T-helper 1 cell (primary cell): ENCODE results near the gene B3GALT2.

Source experiments
- DNase-seq, 5 donors: peaks; one replicate each; pipeline ENCODE4 v3.0.0-alpha.2; 2012 to 2020

The B3GALT2 gene

DNA sequence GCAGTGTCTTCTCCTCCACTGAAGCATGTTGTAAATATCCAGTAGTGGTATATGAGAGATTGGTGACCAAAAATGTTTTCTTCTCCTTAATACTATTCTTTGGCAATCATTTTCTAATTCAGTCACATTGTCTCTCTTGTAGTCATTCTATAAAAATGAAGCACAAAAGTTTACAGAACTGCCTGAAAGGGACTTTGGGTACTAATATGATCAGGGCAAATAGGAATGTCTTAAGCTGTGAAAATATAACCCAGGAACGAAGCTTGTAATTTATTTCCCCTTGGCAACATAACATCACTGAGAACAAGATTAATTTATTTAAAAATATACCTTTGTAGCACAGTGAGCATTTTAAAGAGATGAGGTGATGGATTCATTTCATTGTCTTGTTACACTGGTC lies 4.9 kb downstream of the B3GALT2 start:
- no peak for DNase-seq

DNA sequence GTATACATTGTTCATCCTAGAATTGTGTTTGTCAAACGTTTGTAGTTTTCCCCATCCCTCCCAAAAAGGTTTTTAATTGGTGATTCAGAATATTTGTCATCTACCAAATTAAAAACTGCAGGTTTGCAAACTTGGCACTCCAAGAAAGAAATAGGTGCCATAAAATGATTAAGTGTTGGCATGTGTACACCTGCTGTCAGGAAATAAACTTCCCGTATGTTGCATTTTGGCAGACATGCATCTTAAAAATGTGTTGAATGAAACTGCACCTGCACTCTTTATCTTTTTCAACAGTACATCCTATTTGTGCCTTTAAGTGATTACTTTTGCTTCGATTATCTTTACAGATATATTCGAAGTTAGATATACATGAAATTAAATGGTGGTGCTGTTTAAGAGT lies 7.3 kb downstream of the B3GALT2 start:
- DNase-seq: no peak

DNA sequence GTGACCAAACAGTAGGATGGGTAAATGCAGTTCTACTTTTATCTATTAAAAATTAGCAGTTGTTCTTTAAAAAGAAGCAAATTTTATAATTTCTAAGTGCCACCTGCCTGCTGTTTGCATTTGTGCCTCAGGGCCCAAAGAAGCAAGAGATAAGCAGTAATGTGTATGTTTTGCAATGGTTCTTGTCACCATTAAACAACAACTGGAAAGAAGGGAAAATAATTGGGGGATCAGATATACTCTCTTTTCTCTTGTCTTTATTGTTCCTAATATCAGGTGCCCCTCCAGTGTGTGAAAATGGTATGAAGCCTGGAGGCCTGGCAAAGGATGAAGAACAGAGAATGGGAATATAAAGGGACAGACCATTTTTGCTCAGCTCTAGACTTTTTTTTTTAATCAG lies 9.6 kb downstream of the B3GALT2 start:
- DNase-seq: no peak

DNA sequence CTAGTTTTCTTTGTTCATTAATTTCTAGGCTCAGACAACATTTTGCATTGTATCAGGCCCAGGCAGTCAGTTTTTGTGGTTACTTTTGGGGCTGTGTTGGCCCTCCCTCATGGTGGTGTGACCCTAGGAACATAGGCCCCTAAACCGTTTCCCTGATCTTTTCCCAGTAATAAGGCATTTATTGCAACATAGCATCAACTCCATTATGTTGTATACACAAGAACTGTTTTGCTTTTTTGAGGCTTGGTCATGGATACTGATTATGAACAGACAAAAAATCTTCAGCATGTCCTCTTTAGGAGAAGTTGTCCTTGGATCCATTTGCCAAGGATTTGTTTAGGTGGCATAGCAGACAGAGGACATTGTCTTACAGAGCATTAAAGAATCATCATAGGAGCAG lies 10.3 kb downstream of the B3GALT2 start:
- DNase-seq: no peak

DNA sequence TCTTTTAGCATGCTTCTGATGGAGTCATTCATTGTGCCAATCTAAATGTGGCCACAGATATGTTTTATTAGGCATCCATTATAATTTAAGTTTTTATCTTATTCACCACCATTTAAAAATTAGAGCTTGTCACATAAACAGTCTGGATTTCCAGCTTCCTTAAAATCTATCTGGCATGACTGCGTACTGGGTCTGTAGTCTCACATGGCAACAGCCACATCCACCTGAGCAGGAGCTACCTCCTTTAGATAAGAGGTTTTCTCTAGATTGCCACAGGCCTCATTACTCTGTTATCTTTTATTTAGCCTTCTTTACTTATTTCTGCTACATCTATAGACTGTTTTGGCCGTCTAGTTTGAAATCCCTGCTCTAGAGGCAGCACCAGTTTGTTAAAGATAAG lies 29.1 kb downstream of the B3GALT2 start:
- DNase-seq: no peak

DNA sequence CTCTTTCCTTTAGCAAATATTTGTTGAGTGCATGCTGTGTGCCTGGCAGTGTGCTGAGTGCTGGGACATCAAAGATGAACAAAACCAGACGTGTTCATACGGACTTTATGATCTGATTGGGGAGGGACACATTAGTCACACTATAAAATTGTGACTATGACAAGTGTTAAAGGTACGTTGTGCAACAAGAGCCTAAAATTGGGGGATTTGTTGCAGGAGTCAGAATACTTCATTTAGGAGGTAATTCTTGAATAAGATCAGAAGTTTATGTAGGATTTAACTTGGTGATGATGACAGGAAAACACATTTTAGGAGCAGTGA lies 29.6 kb downstream of the B3GALT2 start:
- no peak for DNase-seq

DNA sequence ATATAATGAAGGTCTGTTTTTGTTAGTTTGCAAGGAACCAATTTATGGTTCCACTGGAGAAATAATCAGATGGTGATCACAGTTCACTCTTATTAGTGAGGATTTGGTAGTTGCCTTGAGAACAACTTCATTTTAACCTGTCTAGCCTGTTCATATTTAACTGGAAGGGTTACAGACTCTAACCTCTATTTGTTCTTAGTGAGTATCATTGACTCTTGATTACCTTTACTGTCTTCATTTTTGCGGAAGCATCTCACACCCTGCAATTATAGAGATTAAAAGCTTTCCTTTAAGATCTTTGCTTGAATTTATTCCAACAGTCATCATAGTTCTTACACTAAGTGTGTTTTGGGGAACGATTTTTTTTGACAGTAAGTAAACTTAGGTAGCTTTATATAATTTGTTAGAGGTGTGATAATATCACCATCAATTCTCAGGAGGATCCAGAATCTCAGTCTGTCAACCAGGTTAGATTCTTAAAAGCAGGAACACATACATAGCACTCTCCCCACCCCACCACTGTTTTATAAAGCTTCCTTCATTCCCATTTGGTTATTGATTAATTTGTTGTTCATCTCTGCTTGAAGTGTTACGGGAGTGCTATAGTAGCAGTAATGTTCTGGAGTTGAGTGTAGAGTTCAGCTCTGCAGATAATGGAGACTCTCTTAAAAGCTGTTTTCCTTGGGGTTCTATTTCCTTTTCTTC lies 30.1 kb downstream of the B3GALT2 start:
- no peak for DNase-seq

DNA sequence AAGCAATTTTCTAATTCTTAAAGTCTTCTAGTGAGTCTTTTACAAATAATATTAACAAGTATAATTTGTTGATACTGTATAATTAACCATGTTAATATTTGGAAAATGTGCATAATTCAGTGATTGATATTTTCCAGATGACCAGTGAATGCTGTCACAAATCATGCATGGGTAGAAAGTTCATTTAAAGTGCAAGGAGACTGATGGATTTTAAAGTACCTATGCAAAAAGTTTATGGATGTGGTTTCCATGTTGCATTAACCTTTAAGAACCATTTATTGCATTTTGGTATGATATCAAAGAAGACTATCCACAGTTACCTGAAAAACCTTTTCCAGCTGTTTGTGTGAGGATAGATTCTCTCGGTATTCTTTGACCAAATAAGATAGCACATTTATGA lies 41.4 kb downstream of the B3GALT2 start:
- no peak for DNase-seq

DNA sequence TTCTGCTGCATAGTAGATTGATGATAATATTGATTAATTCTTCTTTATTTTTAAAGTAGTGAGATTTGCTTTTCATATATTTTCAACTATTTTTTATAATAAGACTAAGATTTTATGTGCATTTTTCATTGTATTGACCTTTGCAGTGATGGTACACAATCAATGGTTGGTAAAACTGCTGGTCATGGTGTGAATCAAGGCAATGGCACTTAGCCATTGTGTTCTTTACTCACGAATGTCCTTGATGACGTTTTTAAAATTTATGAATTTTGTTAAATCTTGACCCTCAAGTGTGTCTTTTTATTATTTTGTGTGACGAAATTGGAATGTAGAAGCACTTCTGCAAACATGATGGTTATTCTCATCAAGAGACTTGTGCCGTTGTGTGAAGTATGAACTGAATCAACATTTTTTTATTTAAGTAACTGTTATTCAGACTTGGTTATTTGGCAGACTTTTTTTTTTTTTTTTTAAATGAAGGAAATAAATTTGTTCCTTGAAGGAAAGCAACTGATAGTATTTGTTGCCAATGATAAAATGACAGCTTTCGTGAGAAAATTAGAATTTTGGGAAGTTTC lies 42.0 kb downstream of the B3GALT2 start:
- no peak for DNase-seq

DNA sequence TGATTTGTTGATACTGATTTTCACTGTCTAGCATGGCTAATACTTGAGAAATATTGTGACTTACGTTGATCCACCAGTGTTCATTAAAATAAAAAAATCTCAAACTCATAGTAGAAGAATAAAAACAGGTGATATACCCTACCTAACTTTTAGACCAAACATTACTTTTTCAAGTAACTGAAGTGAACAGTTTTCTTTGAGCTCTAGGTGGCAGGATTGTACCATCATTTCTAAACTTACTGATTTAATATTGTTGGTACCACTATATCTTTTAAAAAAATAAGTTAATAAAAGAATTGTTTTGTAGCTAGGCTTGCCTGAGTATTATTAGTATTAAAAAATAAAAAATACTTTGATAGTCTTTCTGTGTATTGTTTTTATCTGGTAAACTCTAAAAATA lies 43.1 kb downstream of the B3GALT2 start:
- no peak for DNase-seq

DNA sequence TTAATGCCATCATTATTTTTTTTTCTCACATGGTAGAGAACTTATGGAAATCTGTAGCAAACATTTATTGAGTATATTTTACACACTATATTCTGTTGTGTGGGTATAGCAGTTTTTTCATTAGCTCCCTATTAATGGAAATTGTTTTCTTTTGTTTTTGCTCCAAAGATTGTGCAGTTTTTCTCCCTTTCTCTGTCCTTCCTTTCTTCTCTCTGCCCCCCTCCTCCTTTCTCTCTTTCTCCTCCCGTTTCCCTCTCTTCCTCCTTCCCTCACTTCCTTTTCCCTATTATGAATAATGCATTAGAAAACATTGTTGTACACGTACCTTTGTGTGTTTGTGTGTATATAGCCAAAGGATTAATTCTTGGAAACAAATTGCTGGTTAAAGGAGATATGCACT lies 44.0 kb downstream of the B3GALT2 start:
- no peak for DNase-seq

DNA sequence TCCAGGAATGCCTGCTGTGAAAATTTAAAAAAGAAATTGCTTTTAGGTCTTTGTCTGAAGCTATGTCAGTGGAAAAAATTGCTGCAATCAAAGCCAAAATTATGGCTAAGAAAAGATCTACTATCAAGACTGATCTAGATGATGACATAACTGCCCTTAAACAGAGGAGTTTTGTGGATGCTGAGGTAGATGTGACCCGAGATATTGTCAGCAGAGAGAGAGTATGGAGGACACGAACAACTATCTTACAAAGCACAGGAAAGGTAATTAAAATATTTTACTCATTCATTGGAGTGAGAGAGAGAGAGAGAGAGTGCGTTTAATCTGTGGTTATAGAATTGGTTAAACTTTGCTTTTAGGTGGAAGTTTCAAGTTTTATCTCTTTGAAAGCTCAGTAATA lies 44.6 kb downstream of the B3GALT2 start:
- DNase-seq: peak in 1 of 5 donors; percentile 22

DNA sequence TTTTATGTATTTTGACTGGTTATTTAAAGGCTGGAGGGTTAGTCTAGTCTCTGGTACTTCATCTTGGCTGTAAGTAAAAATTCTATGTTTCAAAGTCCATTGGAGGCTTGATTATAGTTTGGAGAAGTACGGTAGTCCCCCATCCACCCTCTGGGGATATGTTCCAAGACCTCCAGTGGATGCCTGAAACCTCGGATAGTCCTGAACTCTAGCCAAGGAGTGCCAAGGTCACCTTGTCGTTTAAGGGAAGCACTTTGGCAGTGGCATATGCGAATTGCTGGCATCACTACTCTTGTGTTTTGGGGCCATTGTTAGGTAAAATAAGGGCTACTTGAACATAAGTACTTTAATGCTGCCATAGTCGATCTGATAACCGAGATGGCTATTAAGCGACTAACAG lies 46.2 kb downstream of the B3GALT2 start:
- no peak for DNase-seq

DNA sequence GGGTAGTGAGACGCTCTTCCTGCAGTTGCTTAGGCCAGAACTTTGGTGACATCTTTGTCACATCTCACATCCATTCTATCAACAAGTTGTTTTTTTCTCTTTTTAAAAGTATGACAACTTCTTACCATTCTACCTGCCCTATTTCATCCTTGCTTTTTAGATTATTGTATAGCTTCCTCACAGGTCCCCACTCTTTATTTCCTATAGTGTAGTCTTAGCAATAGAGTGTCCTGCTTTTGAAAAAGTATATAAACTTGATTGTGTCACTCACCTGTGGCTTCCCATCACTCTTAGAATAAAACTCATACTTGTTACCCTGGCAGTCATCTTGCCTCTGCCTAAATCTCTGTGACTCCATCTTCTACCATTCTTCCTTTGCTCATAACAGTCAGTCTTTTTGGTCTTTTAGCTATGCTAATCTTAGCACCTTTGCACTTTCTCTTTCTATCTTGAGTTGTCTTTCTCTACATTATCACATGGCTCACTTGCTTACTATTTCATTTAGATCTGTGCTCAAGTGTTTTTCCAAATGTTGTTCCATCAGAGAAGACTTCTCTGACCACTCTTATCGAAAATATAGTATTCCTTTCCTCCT lies 55.0 kb downstream of the B3GALT2 start:
- no peak for DNase-seq
